ENCODE data around the gene BCL2L12.
"Not testable (repeated sequence)": the region's sequence is repeated elsewhere in the genome, so short reads cannot be mapped to it uniquely, and the experiment has no call there.

Gene BCL2L12, protein sequence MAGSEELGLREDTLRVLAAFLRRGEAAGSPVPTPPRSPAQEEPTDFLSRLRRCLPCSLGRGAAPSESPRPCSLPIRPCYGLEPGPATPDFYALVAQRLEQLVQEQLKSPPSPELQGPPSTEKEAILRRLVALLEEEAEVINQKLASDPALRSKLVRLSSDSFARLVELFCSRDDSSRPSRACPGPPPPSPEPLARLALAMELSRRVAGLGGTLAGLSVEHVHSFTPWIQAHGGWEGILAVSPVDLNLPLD

DNA sequence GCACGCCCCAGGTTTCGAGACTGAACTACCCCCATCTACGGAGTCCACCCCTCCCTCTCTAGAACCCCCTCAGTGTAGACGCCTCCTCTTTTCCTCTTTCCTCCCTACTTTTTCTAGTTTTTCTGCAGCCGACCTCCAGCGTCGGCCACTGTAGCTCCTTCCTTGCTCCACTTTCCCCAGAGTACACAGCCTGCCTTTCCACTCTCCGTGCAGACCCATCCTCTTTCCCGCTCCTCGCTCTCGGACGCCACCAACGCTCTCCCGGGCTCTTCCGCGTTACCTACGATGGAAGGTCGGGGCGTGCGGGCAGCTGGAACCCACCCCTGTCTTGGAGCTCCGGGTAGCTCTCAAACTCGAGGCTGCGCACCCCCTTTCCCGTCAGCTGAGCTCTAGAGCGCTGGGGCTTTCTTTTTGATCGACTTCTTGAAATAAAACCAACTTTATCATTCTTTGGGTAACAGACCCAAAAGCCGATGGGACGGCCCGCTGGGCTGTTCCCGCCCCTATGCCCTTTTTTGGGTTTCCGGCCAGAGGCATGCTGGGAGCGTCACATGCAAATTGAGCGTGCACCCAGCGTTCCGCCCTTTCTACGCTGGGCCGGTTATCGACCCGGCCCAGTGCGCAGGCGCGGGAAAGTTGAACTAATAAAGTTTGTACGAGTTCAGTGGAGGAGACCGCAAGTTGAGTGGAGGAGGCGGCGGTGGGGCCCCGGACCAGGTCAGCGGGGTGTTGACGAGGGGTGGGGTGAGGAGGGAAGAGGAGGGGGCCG, at the start of gene BCL2L12, which contains the start of gene IRF3:
Gene BCL2L12, plus strand, starts transcription at position 583 of the 769 bp plus-strand sequence. CDS start 760 bp downstream, outside the sequence.
Gene IRF3, minus strand, starts transcription at position 507 of the 769 bp plus-strand sequence. CDS start 1,019 bp downstream, outside the sequence.
- DNase-seq = peak; percentile 98 to 100 (median 99)

GRCh38 chr19:49616532-49616931, 49.2 kb upstream of the BCL2L12 start:
- no peak for DNase-seq

DNA sequence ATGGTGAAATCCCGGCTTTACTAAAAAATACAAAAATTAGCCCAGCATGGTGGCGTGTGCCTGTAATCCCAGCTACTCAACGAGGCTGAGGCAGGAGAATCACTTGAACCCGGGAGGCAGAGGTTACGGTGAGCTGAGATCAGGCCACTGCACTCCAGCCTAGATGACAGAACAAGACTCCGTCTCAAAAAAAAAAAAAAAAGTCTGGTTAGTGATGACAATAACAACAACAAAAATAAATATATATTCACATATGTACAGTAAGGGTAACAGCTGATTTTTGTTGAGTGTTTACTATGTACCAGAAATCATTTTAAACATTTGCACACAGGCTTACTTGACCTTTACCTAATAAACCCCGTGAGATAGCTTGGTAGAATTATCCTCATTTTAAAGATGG, 48.8 kb upstream of the BCL2L12 start:
- DNase-seq = no peak

DNA sequence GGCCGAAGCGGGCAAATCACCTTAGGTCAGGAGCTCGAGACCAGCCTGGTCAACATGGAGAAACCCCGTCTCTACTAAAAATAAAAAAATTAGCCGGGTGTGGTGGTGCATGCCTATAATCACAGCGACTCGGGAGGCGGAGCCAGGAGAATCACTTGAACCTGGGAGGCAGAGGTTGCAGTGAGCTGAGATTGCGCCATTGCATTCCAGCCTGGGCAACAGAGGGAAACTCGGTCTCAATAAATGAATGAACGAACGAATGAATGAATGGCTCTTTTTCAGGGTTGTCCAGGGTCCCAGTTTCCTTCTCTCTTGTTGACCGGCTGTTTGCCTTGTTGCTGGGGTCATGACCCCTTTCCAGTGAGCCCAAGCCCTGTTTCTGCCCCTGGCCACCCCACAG, 47.9 kb upstream of the BCL2L12 start:
- DNase-seq = not testable (repeated sequence)

DNA sequence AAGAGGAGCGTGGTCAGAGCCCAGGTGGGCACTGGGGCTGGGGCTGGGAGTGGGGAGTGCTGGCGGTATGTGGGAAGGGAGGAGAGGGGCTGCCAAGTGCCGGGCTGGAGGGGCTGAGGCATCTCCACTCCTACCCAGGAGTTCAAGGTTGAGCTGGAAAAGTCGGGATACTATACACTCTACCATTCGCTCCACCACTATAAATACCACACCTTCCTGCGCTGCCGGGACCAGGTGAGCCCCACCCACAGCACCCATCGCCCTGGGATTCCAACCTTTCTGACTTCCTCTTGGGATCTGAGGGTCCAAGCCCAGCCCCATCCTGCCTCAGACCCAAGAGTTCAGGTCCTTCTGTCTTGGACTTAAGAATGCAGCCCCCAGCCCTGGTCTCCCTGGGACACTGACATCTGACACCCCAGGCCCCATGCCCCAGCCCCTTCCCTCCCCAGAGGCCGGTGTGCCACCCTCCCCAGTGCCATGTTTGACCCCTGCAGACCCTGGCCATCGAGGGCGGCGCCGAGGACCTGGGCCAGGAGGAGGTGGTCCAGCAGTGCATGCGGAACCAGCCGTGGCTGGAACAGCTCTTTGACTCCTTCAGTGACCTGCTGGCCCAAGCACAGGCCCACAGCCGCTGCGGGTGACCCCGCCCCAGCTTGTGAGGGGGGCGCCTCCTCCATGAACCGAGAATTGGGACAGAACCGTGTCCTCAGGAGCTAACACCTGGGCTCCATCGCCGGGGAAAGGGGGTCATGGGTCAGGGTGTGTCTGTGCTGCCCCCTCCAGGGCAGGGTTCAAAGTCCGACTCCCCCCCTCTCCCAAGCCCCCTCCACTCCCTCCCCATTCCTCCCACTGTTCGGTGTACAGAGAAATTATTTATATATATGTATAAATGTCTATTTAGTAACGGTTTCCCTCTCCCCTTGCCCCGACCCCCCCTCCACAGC, 40.5 kb upstream of the BCL2L12 start:
- DNase-seq = no peak

- DNase-seq = no peak
These were observed 39.5 kb upstream of the BCL2L12 start for GRCh38 chr19:49626226-49626625.

GRCh38 chr19:49629659-49630058, 36.1 kb upstream of the BCL2L12 start:
- no peak for DNase-seq

- no peak for DNase-seq
These were observed 34.6 kb upstream of the BCL2L12 start for GRCh38 chr19:49631014-49631588.

- DNase-seq = no peak
These were observed 34.0 kb upstream of the BCL2L12 start for GRCh38 chr19:49631610-49632192.

DNA sequence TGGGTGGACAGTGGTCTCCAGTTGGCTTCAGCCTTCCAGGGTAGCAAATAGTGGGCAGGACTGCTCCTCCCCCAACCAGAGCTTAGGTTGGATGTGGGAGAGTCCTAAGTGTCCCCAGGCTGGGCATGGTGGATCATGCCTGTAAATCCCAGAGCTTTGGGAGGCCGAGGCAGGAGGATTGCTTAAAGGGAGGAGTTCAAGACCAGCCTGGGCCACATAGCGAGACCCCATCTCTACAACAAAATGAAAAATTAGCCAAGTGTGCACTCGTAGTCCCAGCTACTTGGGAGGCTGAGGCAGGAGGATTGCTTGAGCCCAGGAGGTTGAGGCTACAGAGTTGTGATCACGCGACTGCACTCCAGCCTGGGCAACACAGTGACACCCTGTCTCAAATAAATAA, 33.2 kb upstream of the BCL2L12 start:
- DNase-seq = no peak

DNA sequence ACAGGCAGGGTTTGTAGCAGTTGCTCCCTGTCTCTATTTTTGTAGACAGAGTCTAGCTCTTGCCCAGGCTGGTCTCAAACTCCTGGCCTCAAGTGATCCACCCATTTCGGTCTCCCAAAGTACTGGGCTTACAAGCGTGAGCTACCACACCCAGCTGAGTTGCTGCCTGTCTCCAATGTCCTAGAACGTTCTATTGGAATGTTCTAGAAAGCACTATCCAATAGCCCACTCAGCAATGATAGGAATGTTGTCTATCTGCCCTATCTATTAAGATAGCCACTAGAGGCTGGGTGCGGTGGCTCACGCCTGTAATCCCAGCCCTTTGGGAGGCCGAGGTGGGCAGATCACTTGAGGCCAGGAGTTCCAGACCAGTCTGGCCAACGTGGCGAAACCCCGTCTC, 32.5 kb upstream of the BCL2L12 start:
- not testable (repeated sequence) for DNase-seq

- no peak for DNase-seq
These were observed 30.1 kb upstream of the BCL2L12 start for GRCh38 chr19:49635530-49636232.

DNA sequence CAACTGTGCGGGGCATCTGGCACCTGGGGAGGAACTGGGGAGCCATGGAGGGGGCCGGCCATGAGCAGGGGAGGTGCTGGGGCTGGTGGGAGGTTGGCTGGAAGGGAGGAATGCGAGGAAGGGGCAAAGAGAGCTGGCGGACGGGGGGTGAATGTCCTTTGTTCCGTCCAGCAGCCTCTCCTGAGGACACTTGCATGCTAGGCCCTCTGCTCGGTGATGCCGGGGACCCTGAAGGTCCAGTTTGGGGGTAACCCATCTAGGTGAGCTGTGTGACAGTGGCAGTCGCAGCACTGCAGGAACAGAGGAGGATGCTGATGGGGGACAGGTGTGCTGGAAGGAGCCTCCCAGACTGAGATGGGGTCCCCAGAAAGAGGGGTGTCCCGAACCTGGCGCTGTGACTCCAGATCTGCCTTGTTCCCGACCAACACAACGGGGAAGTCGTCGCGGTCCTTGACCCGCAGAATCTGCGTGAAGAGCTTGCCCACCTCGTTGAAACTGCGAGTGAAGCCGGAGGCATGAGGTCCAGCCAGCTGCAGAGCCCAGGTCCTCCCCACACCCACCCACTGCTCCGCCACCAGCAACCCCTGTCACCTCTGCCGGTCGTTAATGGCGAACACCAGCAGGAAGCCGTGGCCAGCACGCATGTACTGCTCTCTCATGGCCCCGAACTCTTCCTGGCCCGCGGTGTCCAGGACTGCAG, 29.4 kb upstream of the BCL2L12 start:
- DNase-seq = no peak

DNA sequence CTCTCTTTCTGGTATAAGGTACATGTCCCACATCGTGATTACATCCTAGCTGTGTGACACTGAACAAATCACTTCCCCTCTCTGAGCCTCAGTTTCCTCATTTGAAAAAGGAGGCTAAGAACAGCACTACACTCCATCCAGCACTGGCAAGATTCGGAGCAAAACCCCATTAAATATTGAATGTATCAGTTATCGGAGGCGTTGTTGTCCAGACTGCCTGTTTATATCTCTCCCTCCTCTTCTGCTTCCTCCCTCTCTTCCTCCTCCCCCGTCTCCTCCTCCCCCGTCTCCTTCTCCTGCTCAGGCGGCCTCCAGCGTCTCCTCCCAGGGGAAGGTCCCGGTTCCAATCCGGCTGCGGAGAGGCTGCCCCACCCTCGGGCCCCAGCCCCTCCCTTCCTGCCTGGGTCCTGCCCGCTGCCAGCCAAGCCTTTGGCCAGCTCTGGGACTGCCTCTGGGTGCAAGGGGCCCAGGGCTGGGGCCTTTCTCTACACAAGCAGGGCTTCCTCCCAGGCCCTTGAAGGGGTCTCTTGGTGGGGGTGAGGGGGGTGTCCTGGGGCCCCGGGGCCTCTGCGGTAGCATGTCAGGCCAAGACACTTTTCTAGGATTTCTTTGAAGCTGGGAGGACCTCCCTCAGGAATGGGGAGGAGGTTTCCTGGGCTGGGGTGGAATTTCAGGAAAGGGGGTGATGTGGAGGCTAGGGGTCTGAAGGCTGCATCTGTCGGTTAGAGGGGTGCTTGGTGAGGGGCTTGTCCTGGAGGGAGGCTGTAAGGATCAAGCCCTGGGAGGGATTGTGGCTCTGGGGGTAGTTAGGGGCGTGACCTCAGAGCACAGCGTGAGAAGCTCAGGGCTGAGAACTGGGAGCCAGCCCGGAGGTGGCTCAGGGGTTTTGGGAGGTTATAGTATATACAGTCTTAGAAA, 27.7 kb upstream of the BCL2L12 start:
- DNase-seq = no peak

- DNase-seq = peak in 3 of 6 experiments; percentile 35 to 61 (median 38)
These were observed 26.2 kb upstream of the BCL2L12 start for GRCh38 chr19:49639401-49640112.

DNA sequence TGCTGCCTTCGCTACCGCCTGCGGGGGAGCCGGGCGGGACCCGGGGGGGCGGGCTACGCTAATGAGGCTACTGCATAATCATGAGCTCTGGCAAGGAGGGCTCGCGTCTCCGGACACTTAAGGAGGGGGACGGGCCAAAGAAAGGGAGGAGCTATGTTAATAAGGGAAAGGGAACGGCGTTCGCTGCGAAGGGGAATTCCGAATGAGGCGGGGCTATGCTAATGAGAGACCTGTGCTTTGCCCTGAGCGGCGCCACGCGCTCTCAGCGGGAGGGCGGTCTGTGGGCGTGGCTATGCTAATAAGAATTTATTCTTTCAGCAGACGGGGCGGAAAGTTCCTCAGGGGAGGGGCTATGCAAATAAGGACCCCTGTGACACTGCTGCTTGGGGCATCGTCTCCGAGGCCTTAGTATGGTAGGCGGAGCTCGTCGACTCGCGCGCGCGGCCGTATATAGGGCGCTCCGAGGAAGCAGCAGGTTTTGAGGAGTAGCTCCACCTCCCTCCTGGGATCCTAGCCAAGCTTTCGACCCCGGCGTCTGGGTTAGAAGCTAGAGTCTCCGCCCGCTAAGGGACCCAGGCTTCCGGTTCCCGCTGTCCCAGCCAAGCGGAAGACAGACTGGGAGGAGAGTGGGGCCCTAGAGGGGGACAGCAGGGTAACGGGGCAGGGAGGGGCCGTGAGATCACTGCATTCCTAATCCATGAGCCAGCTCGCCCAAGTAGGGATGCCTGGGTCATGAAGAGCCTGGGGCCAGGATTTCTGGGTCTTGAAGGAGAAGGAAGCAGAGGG, 25.4 kb upstream of the BCL2L12 start, which contains the start of gene RRAS:
Gene RRAS, minus strand, starts transcription at position 31 of the 786 bp plus-strand sequence. CDS start 45 bp downstream, outside the sequence.
- peak; percentile 94 to 100 (median 99) for DNase-seq

DNA sequence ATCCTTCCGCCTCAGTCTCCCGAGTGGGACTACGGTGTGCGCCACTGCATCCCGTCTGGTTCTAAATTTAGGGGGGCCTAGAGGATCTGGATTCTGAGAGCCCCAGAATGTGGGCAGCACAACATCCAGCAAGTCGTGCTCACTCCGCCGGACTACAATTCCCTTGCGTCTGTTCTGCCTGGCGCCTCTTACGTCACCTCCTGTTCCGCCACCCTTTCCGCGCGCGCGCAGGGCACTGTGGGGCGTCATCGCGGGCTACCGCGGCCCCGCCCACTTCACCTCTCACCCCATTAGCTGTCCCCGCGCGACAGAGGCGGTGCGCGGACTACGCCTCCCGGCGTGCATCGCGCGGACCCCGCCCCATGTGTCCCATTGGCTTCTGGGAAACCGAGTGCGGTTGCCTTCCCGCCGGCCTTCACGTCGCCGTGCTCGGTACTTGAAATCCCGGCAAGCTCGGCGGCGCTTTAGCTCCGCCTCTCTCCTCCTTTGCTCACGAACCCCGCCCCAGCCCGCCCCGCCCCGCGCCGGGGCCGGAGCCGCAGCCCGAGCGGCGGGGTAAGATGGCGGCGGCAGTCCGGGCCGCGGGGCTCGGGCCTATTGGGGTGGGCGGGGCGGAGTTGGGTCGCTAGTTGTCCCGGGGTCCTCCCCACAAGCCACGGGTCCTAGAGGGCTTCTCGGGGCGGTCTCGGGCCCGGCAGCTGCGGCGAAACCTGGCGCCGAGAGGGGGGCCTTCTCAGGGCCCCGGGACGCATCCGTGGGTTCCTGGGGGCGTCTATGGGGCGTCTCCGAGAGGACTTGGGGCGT, 23.8 kb upstream of the BCL2L12 start, which contains the start of gene SCAF1:
Gene SCAF1, plus strand, starts transcription at position 522 of the 804 bp plus-strand sequence. CDS start 2,818 bp downstream, outside the sequence.
- peak; percentile 97 to 100 (median 99) for DNase-seq

Measured in stimulated activated naive CD4-positive, alpha-beta T cell (primary cell).